ENCODE measurements around the gene PPT1.

DNA sequence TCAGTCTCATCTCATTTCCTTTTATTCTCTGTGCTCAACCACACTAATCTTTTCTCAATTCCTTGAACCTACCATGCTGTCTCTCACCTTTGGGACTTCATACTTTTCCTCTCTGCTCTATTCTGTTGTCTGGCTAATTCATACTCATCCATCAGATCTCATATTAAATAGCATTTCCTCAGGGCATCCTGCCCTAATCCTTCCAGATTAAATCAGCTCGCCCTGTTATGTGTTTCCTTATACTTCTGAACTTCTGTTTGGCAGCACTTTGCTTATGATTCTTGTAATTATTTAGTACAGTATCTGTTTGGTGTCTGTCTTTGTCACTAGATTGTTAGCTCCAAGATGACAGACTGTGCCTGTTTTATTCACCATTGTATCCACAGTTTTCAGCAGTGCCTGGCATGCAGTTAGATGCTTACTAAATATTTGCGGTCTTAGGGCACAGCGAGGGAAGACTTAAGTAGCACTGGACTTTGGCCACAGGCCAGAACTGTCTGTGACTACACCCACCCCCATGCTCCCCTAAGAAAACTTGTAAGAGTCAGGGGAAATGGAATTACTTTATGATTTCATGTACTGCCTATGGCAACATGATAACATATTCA is 66.4 kb downstream of the PPT1 start:
- TF ChIP-seq, protein P1, sequence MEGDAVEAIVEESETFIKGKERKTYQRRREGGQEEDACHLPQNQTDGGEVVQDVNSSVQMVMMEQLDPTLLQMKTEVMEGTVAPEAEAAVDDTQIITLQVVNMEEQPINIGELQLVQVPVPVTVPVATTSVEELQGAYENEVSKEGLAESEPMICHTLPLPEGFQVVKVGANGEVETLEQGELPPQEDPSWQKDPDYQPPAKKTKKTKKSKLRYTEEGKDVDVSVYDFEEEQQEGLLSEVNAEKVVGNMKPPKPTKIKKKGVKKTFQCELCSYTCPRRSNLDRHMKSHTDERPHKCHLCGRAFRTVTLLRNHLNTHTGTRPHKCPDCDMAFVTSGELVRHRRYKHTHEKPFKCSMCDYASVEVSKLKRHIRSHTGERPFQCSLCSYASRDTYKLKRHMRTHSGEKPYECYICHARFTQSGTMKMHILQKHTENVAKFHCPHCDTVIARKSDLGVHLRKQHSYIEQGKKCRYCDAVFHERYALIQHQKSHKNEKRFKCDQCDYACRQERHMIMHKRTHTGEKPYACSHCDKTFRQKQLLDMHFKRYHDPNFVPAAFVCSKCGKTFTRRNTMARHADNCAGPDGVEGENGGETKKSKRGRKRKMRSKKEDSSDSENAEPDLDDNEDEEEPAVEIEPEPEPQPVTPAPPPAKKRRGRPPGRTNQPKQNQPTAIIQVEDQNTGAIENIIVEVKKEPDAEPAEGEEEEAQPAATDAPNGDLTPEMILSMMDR (IDR thresholded peaks at IDR 0.05; ENCODE audit: low read length): no peak
- TF ChIP-seq EZH2phosphoT487 (IDR thresholded peaks at IDR 0.05; ENCODE audit: low read length) (no peak), EZH2 (optimal IDR thresholded peaks at IDR 0.05; ENCODE audit: low read depth, low read length) (no peak)
